HFFc6 (cell line): ENCODE data around the gene CACNA1D. TPM values are rescaled to one million over a fixed set of nuclear protein-coding genes. Genes with fewer than 3 reads are reported as not detected.

ENCODE experiments used
- DNase-seq: peaks from one replicate; pipeline ENCODE4 v3.0.0-alpha.2; 2018
- H3K27ac Mint-ChIP-seq: 2 replicates; pipeline ENCODE4 v1.8.0; 2020; ENCODE audit warnings: mild to moderate bottlenecking, mixed read lengths
- H3K27me3 Mint-ChIP-seq: 2 replicates; pipeline ENCODE4 v1.8.0; 2021; ENCODE audit warnings: mild to moderate bottlenecking, moderate library complexity, mixed read lengths; ENCODE audit not compliant: insufficient read depth
- H3K36me3 Mint-ChIP-seq: 2 replicates; pipeline ENCODE4 v1.8.0; 2021; ENCODE audit warnings: low read depth, mixed read lengths
- H3K4me1 Mint-ChIP-seq: 2 replicates; pipeline ENCODE4 v1.8.0; 2020; ENCODE audit warnings: low read depth, mixed read lengths
- H3K4me3 Mint-ChIP-seq: 2 replicates; pipeline ENCODE4 v1.8.0; 2020; ENCODE audit warnings: mild to moderate bottlenecking, moderate library complexity, mixed read lengths
- H3K9me3 Mint-ChIP-seq: 2 replicates; pipeline ENCODE4 v1.8.0; 2020; ENCODE audit warnings: mild to moderate bottlenecking, mixed read lengths
- total RNA-seq, 6 experiments: library from RNA; stranded (reverse); fragmentation: NEBNext Ultra II Directional; extraction: Animal tissue kit (Norgen Biotek cat#: 25700); gene quantifications; 2 replicates in 1 of 6; 3 replicates in 5 of 6; pipeline ENCODE4 v1.2.3, GENCODE V29; 2021
- TF ChIP-seq, protein P1 (sequence below): fragments of 200-600 bp; sonication (generic); IDR thresholded peaks from 2 replicates; pipeline ENCODE4 v1.5.0; 2021; ENCODE audit warnings: antibody characterized with exemption, mild to moderate bottlenecking

Gene CACNA1D
- total RNA-seq, 6 experiments from 2014 or later: 0.09 TPM; not detected in 5

DNA sequence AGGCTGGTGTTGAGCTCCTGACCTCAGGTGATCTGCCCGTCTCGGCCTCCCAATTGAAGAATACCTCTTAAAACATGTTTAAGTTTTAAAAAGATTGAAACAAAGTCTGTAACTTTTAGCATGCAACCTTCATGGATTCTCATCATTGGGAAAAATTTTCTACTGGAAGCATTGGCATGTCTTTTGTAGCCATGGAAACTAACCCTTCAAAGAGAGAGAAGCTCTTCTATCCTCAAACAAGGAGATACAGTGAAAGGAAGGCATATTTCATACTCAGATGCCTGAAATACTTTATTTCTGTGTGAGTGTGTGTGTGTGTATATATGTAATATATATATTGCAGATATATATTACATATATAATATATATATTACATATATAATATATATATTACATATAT lies 196.9 kb downstream of the CACNA1D start:
- H3K36me3 Mint-ChIP-seq: no peaks in the 10 kb centered on the region
- H3K27ac Mint-ChIP-seq: no peak overlapping the region
- DNase-seq: no peak
- TF ChIP-seq, protein P1, sequence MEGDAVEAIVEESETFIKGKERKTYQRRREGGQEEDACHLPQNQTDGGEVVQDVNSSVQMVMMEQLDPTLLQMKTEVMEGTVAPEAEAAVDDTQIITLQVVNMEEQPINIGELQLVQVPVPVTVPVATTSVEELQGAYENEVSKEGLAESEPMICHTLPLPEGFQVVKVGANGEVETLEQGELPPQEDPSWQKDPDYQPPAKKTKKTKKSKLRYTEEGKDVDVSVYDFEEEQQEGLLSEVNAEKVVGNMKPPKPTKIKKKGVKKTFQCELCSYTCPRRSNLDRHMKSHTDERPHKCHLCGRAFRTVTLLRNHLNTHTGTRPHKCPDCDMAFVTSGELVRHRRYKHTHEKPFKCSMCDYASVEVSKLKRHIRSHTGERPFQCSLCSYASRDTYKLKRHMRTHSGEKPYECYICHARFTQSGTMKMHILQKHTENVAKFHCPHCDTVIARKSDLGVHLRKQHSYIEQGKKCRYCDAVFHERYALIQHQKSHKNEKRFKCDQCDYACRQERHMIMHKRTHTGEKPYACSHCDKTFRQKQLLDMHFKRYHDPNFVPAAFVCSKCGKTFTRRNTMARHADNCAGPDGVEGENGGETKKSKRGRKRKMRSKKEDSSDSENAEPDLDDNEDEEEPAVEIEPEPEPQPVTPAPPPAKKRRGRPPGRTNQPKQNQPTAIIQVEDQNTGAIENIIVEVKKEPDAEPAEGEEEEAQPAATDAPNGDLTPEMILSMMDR: no peak
- H3K4me3 Mint-ChIP-seq: no peak overlapping the region
- H3K4me1 Mint-ChIP-seq: 0 out of 2 replicates have a peak, but pooled peaks cover 6% of the 10 kb centered on the region
- no peaks in the 10 kb centered on the region for H3K9me3 Mint-ChIP-seq
- peaks cover 28% of the 10 kb centered on the region for H3K27me3 Mint-ChIP-seq

DNA sequence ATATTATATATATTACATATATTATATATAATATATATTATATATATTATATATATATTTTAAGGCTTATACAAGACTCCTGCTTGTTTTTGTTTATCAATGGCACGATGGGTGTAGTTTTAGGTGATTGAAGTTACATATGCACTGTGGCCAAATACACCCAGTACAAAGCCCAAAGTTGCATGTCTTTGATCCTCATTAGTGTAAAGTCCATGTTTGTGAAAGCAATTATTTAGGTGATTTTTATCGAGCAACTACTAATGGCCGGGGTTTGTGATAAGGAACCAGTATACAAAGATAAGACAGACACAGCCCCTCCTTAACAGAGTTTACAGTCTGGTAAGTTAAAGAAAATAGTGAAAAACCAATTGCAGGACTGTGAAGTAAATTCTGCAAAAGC lies 197.5 kb downstream of the CACNA1D start:
- Mint-ChIP-seq H3K27ac (no peak overlapping the region), H3K9me3 (no peaks in the 10 kb centered on the region), H3K36me3 (no peaks in the 10 kb centered on the region), H3K4me3 (no peak overlapping the region), H3K4me1 (0 out of 2 replicates have a peak, but pooled peaks cover 6% of the 10 kb centered on the region), H3K27me3 (peaks cover 32% of the 10 kb centered on the region)
- no peak for DNase-seq
- TF ChIP-seq, protein P1: no peak

GRCh38 chr3:53693451-53693850 lies 199.0 kb downstream of the CACNA1D start:
- peaks cover 32% of the 10 kb centered on the region for H3K27me3 Mint-ChIP-seq

GRCh38 chr3:53694046-53694445 lies 199.6 kb downstream of the CACNA1D start:
- Mint-ChIP-seq H3K27me3 (peaks cover 28% of the 10 kb centered on the region), H3K4me1 (0 out of 2 replicates have a peak, but pooled peaks cover 6% of the 10 kb centered on the region), H3K4me3 (no peak overlapping the region), H3K9me3 (no peaks in the 10 kb centered on the region), H3K27ac (no peak overlapping the region), H3K36me3 (no peaks in the 10 kb centered on the region)
- TF ChIP-seq, protein P1: no peak
- DNase-seq: no peak

More at GRCh38 chr3:53693451-53693850, 199.0 kb downstream of the CACNA1D start:
- TF ChIP-seq, protein P1: no peak
- no peak for DNase-seq
- Mint-ChIP-seq H3K9me3 (no peaks in the 10 kb centered on the region), H3K4me1 (0 out of 2 replicates have a peak, but pooled peaks cover 6% of the 10 kb centered on the region), H3K27ac (no peak overlapping the region), H3K4me3 (no peak overlapping the region), H3K36me3 (no peaks in the 10 kb centered on the region)

DNA sequence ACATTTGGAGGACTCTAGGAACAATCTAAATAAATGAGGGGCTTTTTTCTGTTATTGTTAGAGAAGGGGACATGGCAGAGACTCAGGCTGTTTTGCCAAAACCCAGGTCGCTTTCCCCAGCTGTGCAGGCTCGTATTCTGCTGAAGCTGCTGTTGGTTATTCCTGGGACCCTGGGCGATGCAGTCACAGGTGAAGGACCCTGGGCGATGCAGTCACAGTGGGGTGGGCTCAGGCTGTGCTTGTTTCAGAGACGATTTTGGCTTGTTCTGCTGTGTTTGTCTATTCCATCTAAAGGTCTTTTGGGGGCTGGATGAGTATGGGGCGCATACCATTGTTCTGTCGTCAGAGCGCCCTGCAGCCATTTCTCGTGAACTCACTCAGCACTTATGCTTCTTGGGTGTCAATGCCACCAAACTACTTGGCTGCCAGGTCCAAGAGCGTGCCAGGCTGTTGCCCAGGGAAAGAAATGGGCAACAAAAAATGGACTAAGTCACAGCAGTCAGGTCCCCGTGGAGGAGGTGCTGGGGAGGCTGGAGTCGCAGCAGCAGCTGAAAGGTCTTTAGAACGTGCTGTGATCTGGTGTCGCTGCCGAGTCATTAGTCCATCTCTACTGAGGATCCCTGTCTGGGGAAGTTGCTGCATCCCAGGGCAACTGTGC lies 200.4 kb downstream of the CACNA1D start:
- no peak for DNase-seq
- Mint-ChIP-seq H3K36me3 (no peaks in the 10 kb centered on the region), H3K27me3 (peaks cover 25% of the 10 kb centered on the region), H3K4me1 (0 out of 2 replicates have a peak, but pooled peaks cover 6% of the 10 kb centered on the region), H3K9me3 (no peaks in the 10 kb centered on the region), H3K4me3 (no peak overlapping the region), H3K27ac (no peak overlapping the region)
- TF ChIP-seq, protein P1: no peak
